ELR (cell line): Measurements from ENCODE around the gene WWTR1.

ENCODE experiments used
- DNase-seq: peaks from one replicate; pipeline ENCODE4 v3.0.0-alpha.2; 2015; ENCODE audit warnings: low read depth

Gene WWTR1

GRCh38 chr3:149470381-149470780, 187.4 kb downstream of the WWTR1 start:
- no peak for DNase-seq

- DNase-seq, result no peak
Measured at GRCh38 chr3:149468504-149469212, 189.2 kb downstream of the WWTR1 start.
